HepG2 (cell line): ENCODE measurements around the gene ARAP3.

Experiments
- CC2D1A ChIP-seq: sonication (generic); formaldehyde crosslinking; IDR thresholded peaks from 2 replicates; pipeline ENCODE4 v1.8.1; 2023; ENCODE audit warnings: mild to moderate bottlenecking, missing genetic modification reagents
- JUND ChIP-seq: sonication (generic); formaldehyde crosslinking; IDR thresholded peaks from 2 replicates; pipeline ENCODE4 v1.8.0; 2022; ENCODE audit warnings: mild to moderate bottlenecking, missing genetic modification reagents
- RFX5 ChIP-seq: IDR thresholded peaks from 2 replicates; pipeline ENCODE4 v1.6.1; 2011; ENCODE audit warnings: low read depth, low read length, improper control_type of control experiment
- TBP ChIP-seq: sonication (generic); formaldehyde crosslinking; IDR thresholded peaks from 2 replicates; pipeline ENCODE4 v1.5.0; 2020; ENCODE audit warnings: missing genetic modification reagents
- ZNF124 ChIP-seq: sonication (generic); formaldehyde crosslinking; IDR thresholded peaks from 2 replicates; pipeline ENCODE4 v1.4.0; 2020; ENCODE audit warnings: missing genetic modification reagents
- ZNF546 ChIP-seq: sonication (generic); formaldehyde crosslinking; conservative IDR thresholded peaks from 2 replicates; pipeline ENCODE4 v1.8.1; 2023; ENCODE audit warnings: mild to moderate bottlenecking, missing genetic modification reagents
- TF ChIP-seq, protein P1 (sequence below): sonication (generic); formaldehyde crosslinking; conservative IDR thresholded peaks from 2 replicates; pipeline ENCODE4 v1.8.0; 2022; ENCODE audit warnings: low read depth, missing genetic modification reagents
- TF ChIP-seq, protein P2 (sequence below): sonication (generic); formaldehyde crosslinking; IDR thresholded peaks from 2 replicates; pipeline ENCODE4 v1.9.0; 2021; ENCODE audit warnings: missing genetic modification reagents, mild to moderate bottlenecking, borderline replicate concordance
- TF ChIP-seq, protein P3 (sequence below): IDR thresholded peaks from 2 replicates; pipeline ENCODE4 v1.6.1; 2016; ENCODE audit warnings: missing compliant biosample characterization, missing genetic modification reagents, borderline replicate concordance
- TF ChIP-seq, protein P4 (sequence below): sonication (generic); formaldehyde crosslinking; IDR thresholded peaks from 2 replicates; pipeline ENCODE4 v1.4.0; 2020; ENCODE audit warnings: missing genetic modification reagents
- TF ChIP-seq, protein P5 (sequence below): sonication (generic); formaldehyde crosslinking; IDR thresholded peaks from 2 replicates; pipeline ENCODE4 v1.5.0; 2020; ENCODE audit warnings: mild to moderate bottlenecking, missing genetic modification reagents, moderate library complexity

DNA sequence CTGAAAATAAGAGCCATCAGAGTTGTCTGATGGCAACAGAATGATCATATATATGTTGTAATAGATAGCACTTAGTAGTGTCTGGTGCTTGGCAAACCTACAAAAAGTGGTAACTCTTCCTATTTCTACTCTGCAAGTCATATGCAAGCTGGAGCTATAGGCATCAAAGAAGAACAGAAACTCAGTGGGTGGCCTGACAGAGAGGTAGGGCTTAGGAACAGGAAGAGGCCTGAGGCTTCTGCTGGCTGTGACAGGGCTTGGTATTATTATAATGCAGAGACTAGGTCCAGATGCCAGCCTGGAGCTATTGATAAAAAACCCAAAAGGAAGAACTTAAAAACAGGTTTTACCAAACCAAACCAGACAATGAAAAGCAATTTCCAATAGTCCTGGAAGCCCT lies 58.8 kb downstream of the ARAP3 start:
- TF ChIP-seq JUND (CRISPR knock-in tag) (no peak), ZNF546 (CRISPR knock-in tag) (no peak), TBP (CRISPR knock-in tag) (no peak), CC2D1A (no peak), ZNF124 (CRISPR knock-in tag) (no peak), RFX5 (no peak)
- TF ChIP-seq, protein P1, sequence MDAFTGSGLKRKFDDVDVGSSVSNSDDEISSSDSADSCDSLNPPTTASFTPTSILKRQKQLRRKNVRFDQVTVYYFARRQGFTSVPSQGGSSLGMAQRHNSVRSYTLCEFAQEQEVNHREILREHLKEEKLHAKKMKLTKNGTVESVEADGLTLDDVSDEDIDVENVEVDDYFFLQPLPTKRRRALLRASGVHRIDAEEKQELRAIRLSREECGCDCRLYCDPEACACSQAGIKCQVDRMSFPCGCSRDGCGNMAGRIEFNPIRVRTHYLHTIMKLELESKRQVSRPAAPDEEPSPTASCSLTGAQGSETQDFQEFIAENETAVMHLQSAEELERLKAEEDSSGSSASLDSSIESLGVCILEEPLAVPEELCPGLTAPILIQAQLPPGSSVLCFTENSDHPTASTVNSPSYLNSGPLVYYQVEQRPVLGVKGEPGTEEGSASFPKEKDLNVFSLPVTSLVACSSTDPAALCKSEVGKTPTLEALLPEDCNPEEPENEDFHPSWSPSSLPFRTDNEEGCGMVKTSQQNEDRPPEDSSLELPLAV (CRISPR knock-in tag) = no peak
- TF ChIP-seq, protein P2, sequence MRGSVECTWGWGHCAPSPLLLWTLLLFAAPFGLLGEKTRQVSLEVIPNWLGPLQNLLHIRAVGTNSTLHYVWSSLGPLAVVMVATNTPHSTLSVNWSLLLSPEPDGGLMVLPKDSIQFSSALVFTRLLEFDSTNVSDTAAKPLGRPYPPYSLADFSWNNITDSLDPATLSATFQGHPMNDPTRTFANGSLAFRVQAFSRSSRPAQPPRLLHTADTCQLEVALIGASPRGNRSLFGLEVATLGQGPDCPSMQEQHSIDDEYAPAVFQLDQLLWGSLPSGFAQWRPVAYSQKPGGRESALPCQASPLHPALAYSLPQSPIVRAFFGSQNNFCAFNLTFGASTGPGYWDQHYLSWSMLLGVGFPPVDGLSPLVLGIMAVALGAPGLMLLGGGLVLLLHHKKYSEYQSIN (CRISPR knock-in tag) = no peak
- TF ChIP-seq, protein P3, sequence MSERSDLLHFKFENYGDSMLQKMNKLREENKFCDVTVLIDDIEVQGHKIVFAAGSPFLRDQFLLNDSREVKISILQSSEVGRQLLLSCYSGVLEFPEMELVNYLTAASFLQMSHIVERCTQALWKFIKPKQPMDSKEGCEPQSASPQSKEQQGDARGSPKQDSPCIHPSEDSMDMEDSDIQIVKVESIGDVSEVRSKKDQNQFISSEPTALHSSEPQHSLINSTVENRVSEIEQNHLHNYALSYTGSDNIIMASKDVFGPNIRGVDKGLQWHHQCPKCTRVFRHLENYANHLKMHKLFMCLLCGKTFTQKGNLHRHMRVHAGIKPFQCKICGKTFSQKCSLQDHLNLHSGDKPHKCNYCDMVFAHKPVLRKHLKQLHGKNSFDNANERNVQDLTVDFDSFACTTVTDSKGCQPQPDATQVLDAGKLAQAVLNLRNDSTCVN (CRISPR knock-in tag) = no peak
- TF ChIP-seq, protein P4, sequence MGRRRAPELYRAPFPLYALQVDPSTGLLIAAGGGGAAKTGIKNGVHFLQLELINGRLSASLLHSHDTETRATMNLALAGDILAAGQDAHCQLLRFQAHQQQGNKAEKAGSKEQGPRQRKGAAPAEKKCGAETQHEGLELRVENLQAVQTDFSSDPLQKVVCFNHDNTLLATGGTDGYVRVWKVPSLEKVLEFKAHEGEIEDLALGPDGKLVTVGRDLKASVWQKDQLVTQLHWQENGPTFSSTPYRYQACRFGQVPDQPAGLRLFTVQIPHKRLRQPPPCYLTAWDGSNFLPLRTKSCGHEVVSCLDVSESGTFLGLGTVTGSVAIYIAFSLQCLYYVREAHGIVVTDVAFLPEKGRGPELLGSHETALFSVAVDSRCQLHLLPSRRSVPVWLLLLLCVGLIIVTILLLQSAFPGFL (CRISPR knock-in tag) = no peak
- TF ChIP-seq, protein P5, sequence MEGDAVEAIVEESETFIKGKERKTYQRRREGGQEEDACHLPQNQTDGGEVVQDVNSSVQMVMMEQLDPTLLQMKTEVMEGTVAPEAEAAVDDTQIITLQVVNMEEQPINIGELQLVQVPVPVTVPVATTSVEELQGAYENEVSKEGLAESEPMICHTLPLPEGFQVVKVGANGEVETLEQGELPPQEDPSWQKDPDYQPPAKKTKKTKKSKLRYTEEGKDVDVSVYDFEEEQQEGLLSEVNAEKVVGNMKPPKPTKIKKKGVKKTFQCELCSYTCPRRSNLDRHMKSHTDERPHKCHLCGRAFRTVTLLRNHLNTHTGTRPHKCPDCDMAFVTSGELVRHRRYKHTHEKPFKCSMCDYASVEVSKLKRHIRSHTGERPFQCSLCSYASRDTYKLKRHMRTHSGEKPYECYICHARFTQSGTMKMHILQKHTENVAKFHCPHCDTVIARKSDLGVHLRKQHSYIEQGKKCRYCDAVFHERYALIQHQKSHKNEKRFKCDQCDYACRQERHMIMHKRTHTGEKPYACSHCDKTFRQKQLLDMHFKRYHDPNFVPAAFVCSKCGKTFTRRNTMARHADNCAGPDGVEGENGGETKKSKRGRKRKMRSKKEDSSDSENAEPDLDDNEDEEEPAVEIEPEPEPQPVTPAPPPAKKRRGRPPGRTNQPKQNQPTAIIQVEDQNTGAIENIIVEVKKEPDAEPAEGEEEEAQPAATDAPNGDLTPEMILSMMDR (CRISPR knock-in tag) = no peak
